Kidney epithelial cell (primary cell): ENCODE measurements around the gene TBCD. TPM values are rescaled to one million over a fixed set of nuclear protein-coding genes. Genes with fewer than 3 reads are reported as not detected.
A peak's percentile ranks its signal among the peaks of the same experiment; 100 is the strongest.

Source experiments
- DNase-seq: peaks from one replicate; pipeline ENCODE4 v3.0.0-alpha.2; 2010; ENCODE audit warnings: low read depth
- H3K27me3 ChIP-seq: 2 replicates; pipeline ENCODE4 v1.6.0; 2011; ENCODE audit warnings: low read length; ENCODE audit not compliant: control insufficient read depth, insufficient read depth
- H3K36me3 ChIP-seq: 2 replicates; pipeline ENCODE4 v1.5.1; 2011; ENCODE audit warnings: low read length; ENCODE audit not compliant: control insufficient read depth, insufficient read depth
- H3K4me3 ChIP-seq: 2 replicates; pipeline ENCODE4 v1.5.1; 2011; ENCODE audit warnings: low read depth, mild to moderate bottlenecking, control low read depth, low read length
- CTCF ChIP-seq: IDR thresholded peaks from 2 replicates; pipeline ENCODE4 v1.5.1; 2011; ENCODE audit warnings: mild to moderate bottlenecking, moderate library complexity, low read length, control low read depth, inconsistent platforms; ENCODE audit not compliant: insufficient read depth, poor library complexity, severe bottlenecking
- total RNA-seq: library from RNA; depleted of rRNA; stranded (reverse); fragments of >200 nt; gene quantifications from 2 replicates; pipeline ENCODE4 v1.2.3, GENCODE V29; 2015

Gene TBCD
- total RNA-seq, 1 donor from 2014 or later, result 69.6 TPM

GRCh38 chr17:82716203-82717010 lies 35.5 kb upstream of the TBCD start, which contains the start of gene FN3KRP:
TSS of gene FN3KRP (plus strand) at chr17:82716706. CDS start at chr17:82716756, 50 bp downstream.
- H3K4me3 ChIP-seq, result peak within 1 kb of the TSS; percentile 84
- TF ChIP-seq CTCF, result no peak
- DNase-seq, result peak; percentile 61
- H3K36me3 ChIP-seq, result no peaks in the 10 kb centered on the region
- no peaks in the 10 kb centered on the region for H3K27me3 ChIP-seq

DNA sequence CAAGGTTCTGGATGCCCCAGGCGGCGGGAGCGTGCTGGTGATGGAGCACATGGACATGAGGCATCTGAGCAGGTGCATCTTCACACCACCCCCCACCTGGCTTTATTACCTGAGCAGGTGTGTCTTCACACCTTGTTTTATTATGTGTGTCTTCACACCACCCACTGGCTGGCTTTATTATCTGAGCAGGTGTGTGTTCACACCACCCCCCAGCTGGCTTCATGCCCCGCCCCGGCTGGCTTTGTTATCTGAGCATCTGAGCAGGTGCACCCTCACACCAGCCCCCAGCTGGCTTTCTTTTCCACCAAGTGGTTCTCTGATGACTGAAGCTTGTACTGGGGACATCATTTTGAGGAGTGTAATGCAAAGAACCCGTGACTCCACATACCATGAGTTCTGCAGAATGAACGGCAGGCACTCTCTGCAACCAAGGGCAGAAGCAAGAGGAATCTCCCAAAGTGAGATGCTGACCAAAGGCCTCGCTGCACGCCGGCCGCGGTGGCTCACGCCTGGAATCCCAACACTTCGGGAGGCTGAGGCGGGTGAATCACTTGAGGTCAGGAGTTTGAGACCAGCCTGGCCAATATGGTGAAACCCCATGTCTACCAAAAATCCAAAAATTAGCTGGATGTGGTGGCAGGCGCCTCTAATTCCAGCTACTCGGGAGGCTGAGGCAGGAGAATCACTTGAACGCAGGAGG lies 32.7 kb upstream of the TBCD start:
- peaks cover 1% of the 10 kb centered on the region for H3K36me3 ChIP-seq
- H3K27me3 ChIP-seq, result no peaks in the 10 kb centered on the region
- no peak for TF ChIP-seq CTCF
- DNase-seq, result no peak
- no peak overlapping the region for H3K4me3 ChIP-seq

GRCh38 chr17:82720204-82720603 lies 31.7 kb upstream of the TBCD start:
- H3K4me3 ChIP-seq, result no peak overlapping the region
- TF ChIP-seq CTCF, result no peak
- H3K36me3 ChIP-seq, result peaks cover 1% of the 10 kb centered on the region
- no peak for DNase-seq
- no peaks in the 10 kb centered on the region for H3K27me3 ChIP-seq

DNA sequence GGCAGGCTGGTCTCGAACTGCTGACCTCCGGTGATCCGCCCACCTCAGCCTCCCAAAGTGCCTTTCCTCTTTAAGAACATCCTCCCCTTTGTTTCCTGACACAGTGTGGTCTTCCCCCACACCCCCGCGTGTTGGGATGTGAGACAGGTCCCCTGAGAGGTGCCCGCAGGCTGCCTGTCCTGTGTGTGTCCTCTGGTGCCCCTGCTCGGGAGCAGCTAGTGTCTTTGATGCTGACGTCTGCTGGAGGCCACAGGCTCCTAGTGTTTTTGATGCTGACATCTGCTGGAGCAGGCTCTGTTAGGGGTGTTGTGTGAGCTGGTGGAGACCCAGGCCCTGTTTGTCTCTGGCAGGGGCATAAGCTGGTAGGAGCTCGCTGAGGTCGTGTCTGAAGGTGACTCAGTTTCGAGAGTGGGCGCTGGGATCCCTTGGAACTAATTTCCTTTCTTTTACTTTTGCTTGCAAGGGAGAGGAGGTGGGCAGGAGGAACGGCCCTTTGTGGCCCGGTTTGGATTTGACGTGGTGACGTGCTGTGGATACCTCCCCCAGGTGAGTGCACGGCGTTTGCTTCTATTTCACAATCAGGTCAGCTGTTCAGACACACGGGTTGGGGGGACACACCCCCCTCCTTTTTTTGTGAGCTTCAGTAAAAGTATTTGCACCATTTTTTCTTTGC lies 29.4 kb upstream of the TBCD start:
- no peaks in the 10 kb centered on the region for H3K27me3 ChIP-seq
- DNase-seq, result no peak
- no peak for TF ChIP-seq CTCF
- H3K4me3 ChIP-seq, result no peak overlapping the region
- H3K36me3 ChIP-seq, result peaks cover 1% of the 10 kb centered on the region

- H3K36me3 ChIP-seq, result peaks cover 1% of the 10 kb centered on the region
- no peak for DNase-seq
Observed at GRCh38 chr17:82723169-82723807, 28.6 kb upstream of the TBCD start.

More at GRCh38 chr17:82723169-82723807, 28.6 kb upstream of the TBCD start:
- Histone ChIP-seq H3K4me3 (no peak overlapping the region), H3K27me3 (no peaks in the 10 kb centered on the region)
- TF ChIP-seq CTCF, result no peak
